HG02981 (cell line): ENCODE measurements around the gene GSE1.

Experiments used
- ATAC-seq: cut with Tn5 transposase; IDR thresholded peaks from one replicate; pipeline ENCODE4 v1.9.1; 2021; ENCODE audit warnings: mild to moderate bottlenecking, moderate library complexity; ENCODE audit not compliant: unreplicated experiment

The GSE1 gene

GRCh38 chr16:85695196-85696128 lies 82.3 kb downstream of the GSE1 start:
- no peak for ATAC-seq

GRCh38 chr16:85696781-85697180 lies 83.7 kb downstream of the GSE1 start:
- ATAC-seq: no peak

- no peak for ATAC-seq
Observed at GRCh38 chr16:85697431-85697830, 84.3 kb downstream of the GSE1 start.

GRCh38 chr16:85698459-85698891 lies 85.4 kb downstream of the GSE1 start:
- ATAC-seq: no peak

GRCh38 chr16:85698935-85699558 lies 85.9 kb downstream of the GSE1 start:
- ATAC-seq: no peak

- ATAC-seq: no peak
Observed at GRCh38 chr16:85699628-85700027, 86.5 kb downstream of the GSE1 start.

- no peak for ATAC-seq
Observed at GRCh38 chr16:85704011-85704410, 90.9 kb downstream of the GSE1 start.

GRCh38 chr16:85704900-85705846 lies 92.1 kb downstream of the GSE1 start:
- no peak for ATAC-seq

- ATAC-seq: no peak
Observed at GRCh38 chr16:85706449-85707034, 93.4 kb downstream of the GSE1 start.

- ATAC-seq: no peak
Observed at GRCh38 chr16:85707528-85708095, 94.5 kb downstream of the GSE1 start.

- no peak for ATAC-seq
Observed at GRCh38 chr16:85708338-85708737, 95.2 kb downstream of the GSE1 start.

- no peak for ATAC-seq
Observed at GRCh38 chr16:85709766-85710585, 96.9 kb downstream of the GSE1 start.

GRCh38 chr16:85710732-85711131 lies 97.6 kb downstream of the GSE1 start:
- no peak for ATAC-seq

- no peak for ATAC-seq
Observed at GRCh38 chr16:85711982-85712587, 99.0 kb downstream of the GSE1 start.

GRCh38 chr16:85712801-85713200 lies 99.7 kb downstream of the GSE1 start:
- no peak for ATAC-seq

GRCh38 chr16:85715169-85716021 lies 102.3 kb downstream of the GSE1 start:
- no peak for ATAC-seq

- no peak for ATAC-seq
Observed at GRCh38 chr16:85716022-85716679, 103.0 kb downstream of the GSE1 start.

GRCh38 chr16:85716680-85717038 lies 103.5 kb downstream of the GSE1 start:
- ATAC-seq: no peak
